ENCODE measurements around the gene NDUFAF7. TPM values are rescaled to one million over a fixed set of nuclear protein-coding genes. Genes with fewer than 3 reads are reported as not detected.

NDUFAF7 gene
- total and polyA plus RNA-seq, 9 of the 15 experiments (the other 6 are each of a cell fraction or from before 2014, with no cell fraction given), result 14.9 to 41.6 (median 23.9) TPM

DNA sequence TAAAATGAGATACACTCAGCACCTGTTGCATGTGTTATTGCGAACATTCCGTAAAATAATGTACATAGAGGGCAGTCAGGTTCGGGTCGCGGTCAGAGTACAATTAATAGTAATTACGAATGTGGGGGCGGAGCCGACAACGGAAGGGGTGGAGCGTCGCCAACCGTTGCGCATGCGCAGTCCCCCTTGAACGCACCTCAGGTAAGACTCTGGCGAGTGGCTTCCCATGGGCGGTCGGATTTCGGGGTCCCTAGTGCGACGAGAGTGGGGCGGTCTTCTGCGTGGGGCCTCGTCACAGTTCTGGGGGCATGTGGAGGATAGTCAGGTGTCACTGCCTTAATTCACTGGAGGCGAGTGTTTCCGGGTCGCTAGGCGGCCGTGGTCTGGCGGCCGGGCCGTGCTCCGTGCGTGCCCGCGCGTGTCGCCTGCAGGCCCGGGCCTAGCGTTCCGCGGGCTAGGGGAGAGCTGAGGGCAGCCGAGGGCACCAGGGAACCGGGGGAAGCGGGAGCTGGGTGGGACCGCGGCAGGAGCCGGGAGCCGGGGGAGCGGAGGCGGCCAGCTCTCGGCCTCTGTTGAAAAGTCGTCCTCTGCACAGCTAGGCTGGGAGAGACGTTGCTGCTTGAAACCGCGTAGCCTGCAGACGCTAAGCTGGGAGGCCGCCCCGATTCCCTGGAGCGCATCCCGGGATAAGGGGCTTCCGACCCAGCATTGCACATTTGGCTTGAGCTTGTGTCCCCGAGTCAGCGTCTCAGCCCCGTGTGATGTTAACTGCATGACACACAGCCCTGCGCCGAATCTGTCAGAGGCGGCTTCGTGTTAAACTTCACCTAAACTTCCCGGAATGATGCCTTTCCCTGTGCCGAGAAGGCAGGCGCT lies 34.9 kb upstream of the NDUFAF7 start, which contains the start of gene CEBPZOS:
CEBPZOS (plus strand) TSS at position 177 of the 876 bp plus-strand sequence. CDS start 3,209 bp downstream, outside the sequence.
- peak within 1 kb of the TSS; percentile 61 for H3K4me3 ChIP-seq
- no peaks in the 10 kb centered on the region for H3K9me1 ChIP-seq (ENCODE audit: control insufficient read depth, insufficient read depth, low read length)
- DNase-seq (ENCODE audit: extremely low read depth in 1 of 4, low spot score in 3 of 4) (peak; percentile 87 to 95 (median 94)), ATAC-seq (peak; percentile 86), FAIRE-seq (peak; percentile 87)
- CTCF ChIA-PET (ENCODE audit: low intra/inter-chr PET ratio), result no interaction called here
- peaks cover 29% of the 10 kb centered on the region; the same call in 2 of the 3 replicates for H3K36me3 ChIP-seq (ENCODE audit: control insufficient read depth, insufficient read depth, low read length)
- in situ Hi-C loops (cut with MboI) (no loop called here), intact Hi-C loops (cut with micrococcal nuclease) (no loop called here)
- no peaks in the 10 kb centered on the region for H3K27me3 ChIP-seq (ENCODE audit: control insufficient read depth in 2 of 2, insufficient read depth in 2 of 2, low read length in 2 of 2)
- no TSS peak for BruUV-seq (replicated peaks)
- peaks cover 45% of the 10 kb centered on the region for H3K79me2 ChIP-seq (ENCODE audit: control insufficient read depth, insufficient read depth, low read length)
- WGBS (ENCODE audit: insufficient coverage, low coverage, missing lambda C conversion rate), result 1% methylated on average over 65 of the region's 72 CpGs
- peak within 1 kb of the TSS; percentile 84 for H3K27ac ChIP-seq (ENCODE audit: extremely low read depth, low read depth, low read length)
- H2AFZ ChIP-seq (ENCODE audit: low read depth, low read length), result peak within 1 kb of the TSS; percentile 98
- peak within 1 kb of the TSS; percentile 85 for H3K4me2 ChIP-seq (ENCODE audit: insufficient read depth, low read length)
- peaks cover 3% of the 10 kb centered on the region; the same call in 1 of the 2 replicates for H3K9me3 ChIP-seq (replicated peaks; ENCODE audit: control insufficient read depth, insufficient read depth, low read depth, low read length)
- H3K9ac ChIP-seq (ENCODE audit: insufficient read depth in 1 of 2, low read depth in 2 of 2, low read length in 2 of 2), result peak within 1 kb of the TSS; percentile 74 to 99
- H4K20me1 ChIP-seq (replicated peaks; ENCODE audit: control insufficient read depth, insufficient read depth, low read length), result no peaks in the 10 kb centered on the region
- H3K4me1 ChIP-seq (replicated peaks in 1 of 2; ENCODE audit: control insufficient read depth in 2 of 2, insufficient read depth in 2 of 2, low read length in 2 of 2), result peaks cover 3 to 16% of the 10 kb centered on the region in 2 experiments; a peak in 3 of 5 replicates
- POLR2A ChIA-PET, result interaction anchor here (0.6 to 1.1 kb wide), 5 partner anchors 15 to 1405 kb away, joined by 3 to 4 read pairs (median 3); partner anchors contain the start of gene STRN
- TF ChIP-seq ZNF140 (CRISPR knock-in tag; IDR thresholded peaks at IDR 0.05) (no peak), ZNF511 (CRISPR knock-in tag; IDR thresholded peaks at IDR 0.05) (peak; percentile 95), SP1 (CRISPR knock-in tag; IDR thresholded peaks at IDR 0.05) (no peak; the same call in 1 of the 2 replicates), DIDO1 (tag; IDR thresholded peaks at IDR 0.05; ENCODE audit: low read depth) (no peak), E2F3 (CRISPR knock-in tag; IDR thresholded peaks at IDR 0.05) (peak; percentile 81; the same call in 1 of the 2 replicates), NR3C1 (CRISPR knock-in tag; IDR thresholded peaks at IDR 0.05) (peak; percentile 88), ZNF311 (CRISPR knock-in tag; IDR thresholded peaks at IDR 0.05) (no peak), ZBED1 (IDR thresholded peaks at IDR 0.05) (0 out of 2 replicates have a peak, but pooled peaks have one; percentile 31), ZFP30 (CRISPR knock-in tag; IDR thresholded peaks at IDR 0.05; ENCODE audit: borderline replicate concordance) (no peak), ESRRB (CRISPR knock-in tag; IDR thresholded peaks at IDR 0.05; ENCODE audit: borderline replicate concordance) (no peak), KDM4B (IDR thresholded peaks at IDR 0.05; ENCODE audit: borderline replicate concordance in 2 of 2, low read depth in 1 of 2) (peak in 1 of 2 experiments; percentile 41; a peak in 1 of 4 replicates), ZNF224 (CRISPR knock-in tag; IDR thresholded peaks at IDR 0.05) (0 out of 2 replicates have a peak, but pooled peaks have one; percentile 54), TAF1 (IDR thresholded peaks at IDR 0.05; ENCODE audit: control insufficient read depth, extremely low read depth, insufficient read depth, low read length, severe bottlenecking) (peak; percentile 75), MAZ (CRISPR knock-in tag; conservative IDR thresholded peaks at IDR 0.05 in 1 of 2, IDR thresholded peaks at IDR 0.05 in 1 of 2) (peak; percentile 58 to 67), ZNF57 (CRISPR knock-in tag; IDR thresholded peaks at IDR 0.05) (0 out of 2 replicates have a peak, but pooled peaks have one; percentile 56), ZBTB1 (CRISPR knock-in tag; IDR thresholded peaks at IDR 0.05; ENCODE audit: borderline replicate concordance, low read depth) (0 out of 2 replicates have a peak, but pooled peaks have one; percentile 52)
- TF ChIP-seq, protein P1, sequence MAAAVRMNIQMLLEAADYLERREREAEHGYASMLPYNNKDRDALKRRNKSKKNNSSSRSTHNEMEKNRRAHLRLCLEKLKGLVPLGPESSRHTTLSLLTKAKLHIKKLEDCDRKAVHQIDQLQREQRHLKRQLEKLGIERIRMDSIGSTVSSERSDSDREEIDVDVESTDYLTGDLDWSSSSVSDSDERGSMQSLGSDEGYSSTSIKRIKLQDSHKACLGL (CRISPR knock-in tag; IDR thresholded peaks at IDR 0.05; ENCODE audit: borderline replicate concordance, poor library complexity, severe bottlenecking), result no peak

Data from K562 (cell line).